DND-41 (cell line): ENCODE measurements around the gene RAB3D.

Source experiments
- EZH2 ChIP-seq: IDR thresholded peaks from 3 replicates; pipeline ENCODE4 v1.6.1; 2012; ENCODE audit warnings: borderline replicate concordance, low read depth, mild to moderate bottlenecking, moderate library complexity, low read length, inconsistent platforms; ENCODE audit not compliant: severe bottlenecking
- TF ChIP-seq, protein P1 (sequence below): IDR thresholded peaks from 2 replicates; pipeline ENCODE4 v1.5.1; 2012; ENCODE audit warnings: borderline replicate concordance, low read length, moderate library complexity, mild to moderate bottlenecking; ENCODE audit not compliant: poor library complexity, severe bottlenecking; ENCODE audit errors: extremely low read depth

- TF ChIP-seq, protein P1, sequence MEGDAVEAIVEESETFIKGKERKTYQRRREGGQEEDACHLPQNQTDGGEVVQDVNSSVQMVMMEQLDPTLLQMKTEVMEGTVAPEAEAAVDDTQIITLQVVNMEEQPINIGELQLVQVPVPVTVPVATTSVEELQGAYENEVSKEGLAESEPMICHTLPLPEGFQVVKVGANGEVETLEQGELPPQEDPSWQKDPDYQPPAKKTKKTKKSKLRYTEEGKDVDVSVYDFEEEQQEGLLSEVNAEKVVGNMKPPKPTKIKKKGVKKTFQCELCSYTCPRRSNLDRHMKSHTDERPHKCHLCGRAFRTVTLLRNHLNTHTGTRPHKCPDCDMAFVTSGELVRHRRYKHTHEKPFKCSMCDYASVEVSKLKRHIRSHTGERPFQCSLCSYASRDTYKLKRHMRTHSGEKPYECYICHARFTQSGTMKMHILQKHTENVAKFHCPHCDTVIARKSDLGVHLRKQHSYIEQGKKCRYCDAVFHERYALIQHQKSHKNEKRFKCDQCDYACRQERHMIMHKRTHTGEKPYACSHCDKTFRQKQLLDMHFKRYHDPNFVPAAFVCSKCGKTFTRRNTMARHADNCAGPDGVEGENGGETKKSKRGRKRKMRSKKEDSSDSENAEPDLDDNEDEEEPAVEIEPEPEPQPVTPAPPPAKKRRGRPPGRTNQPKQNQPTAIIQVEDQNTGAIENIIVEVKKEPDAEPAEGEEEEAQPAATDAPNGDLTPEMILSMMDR = no peak
- no peak for TF ChIP-seq EZH2
Observed at GRCh38 chr19:11384778-11385129, 45.3 kb upstream of the RAB3D start.
